Mucosa of stomach (tissue), 1 donor: Measurements from ENCODE around the gene SH3GL1.

Experiments
- H3K27me3 ChIP-seq: one replicate; pipeline ENCODE4 v1.7.0; 2013; ENCODE audit warnings: mild to moderate bottlenecking, low read length; ENCODE audit not compliant: control insufficient read depth, insufficient read depth
- H3K36me3 ChIP-seq: one replicate; pipeline ENCODE4 v1.7.0; 2013; ENCODE audit warnings: low read length; ENCODE audit not compliant: control insufficient read depth, insufficient read depth
- H3K4me1 ChIP-seq: one replicate; pipeline ENCODE4 v1.7.0; 2013; ENCODE audit warnings: mild to moderate bottlenecking, low read length; ENCODE audit not compliant: control insufficient read depth, insufficient read depth
- H3K4me3 ChIP-seq: one replicate; pipeline ENCODE4 v1.7.0; 2013; ENCODE audit warnings: low read length
- H3K9ac ChIP-seq: one replicate; pipeline ENCODE4 v1.7.0; 2013; ENCODE audit warnings: mild to moderate bottlenecking, low read length, moderate library complexity
- H3K9me3 ChIP-seq: one replicate; pipeline ENCODE4 v1.7.0; 2013; ENCODE audit warnings: mild to moderate bottlenecking, low read length, moderate library complexity; ENCODE audit not compliant: control insufficient read depth
- donor health status: Pancreatic carcinoma.

SH3GL1 gene

GRCh38 chr19:4361152-4362046, 38.9 kb downstream of the SH3GL1 start:
- peaks cover 20% of the 10 kb centered on the region for H3K36me3 ChIP-seq

GRCh38 chr19:4360641-4361151, 39.7 kb downstream of the SH3GL1 start:
- Histone ChIP-seq H3K4me1 (no peaks in the 10 kb centered on the region), H3K27me3 (no peaks in the 10 kb centered on the region), H3K9me3 (no peaks in the 10 kb centered on the region), H3K9ac (no peak overlapping the region), H3K4me3 (no peak overlapping the region), H3K36me3 (peaks cover 20% of the 10 kb centered on the region)

More at GRCh38 chr19:4361152-4362046, 38.9 kb downstream of the SH3GL1 start:
- no peaks in the 10 kb centered on the region for H3K27me3 ChIP-seq
- no peaks in the 10 kb centered on the region for H3K4me1 ChIP-seq
- H3K9ac ChIP-seq: no peak overlapping the region
- H3K4me3 ChIP-seq: no peak overlapping the region
- no peaks in the 10 kb centered on the region for H3K9me3 ChIP-seq

- Histone ChIP-seq H3K4me1 (no peaks in the 10 kb centered on the region), H3K9me3 (no peaks in the 10 kb centered on the region), H3K27me3 (no peaks in the 10 kb centered on the region), H3K36me3 (peaks cover 20% of the 10 kb centered on the region), H3K4me3 (no peak overlapping the region), H3K9ac (no peak overlapping the region)
Measured at GRCh38 chr19:4360081-4360569, 40.2 kb downstream of the SH3GL1 start.

- no peaks in the 10 kb centered on the region for H3K4me1 ChIP-seq
- H3K36me3 ChIP-seq: peaks cover 20% of the 10 kb centered on the region
- H3K4me3 ChIP-seq: no peak overlapping the region
- H3K27me3 ChIP-seq: no peaks in the 10 kb centered on the region
- no peaks in the 10 kb centered on the region for H3K9me3 ChIP-seq
- H3K9ac ChIP-seq: no peak overlapping the region
Measured at GRCh38 chr19:4359627-4360000, 40.7 kb downstream of the SH3GL1 start.

- H3K9ac ChIP-seq: no peak overlapping the region
- H3K36me3 ChIP-seq: peaks cover 17% of the 10 kb centered on the region
- H3K4me3 ChIP-seq: no peak overlapping the region
- H3K27me3 ChIP-seq: no peaks in the 10 kb centered on the region
- no peaks in the 10 kb centered on the region for H3K9me3 ChIP-seq
- no peaks in the 10 kb centered on the region for H3K4me1 ChIP-seq
Measured at GRCh38 chr19:4358709-4359626, 41.4 kb downstream of the SH3GL1 start.

- Histone ChIP-seq H3K4me3 (no peak overlapping the region), H3K4me1 (no peaks in the 10 kb centered on the region), H3K9me3 (no peaks in the 10 kb centered on the region), H3K27me3 (no peaks in the 10 kb centered on the region), H3K9ac (no peak overlapping the region), H3K36me3 (peaks cover 7% of the 10 kb centered on the region)
Measured at GRCh38 chr19:4357921-4358326, 42.4 kb downstream of the SH3GL1 start.

- no peak overlapping the region for H3K9ac ChIP-seq
- H3K36me3 ChIP-seq: no peaks in the 10 kb centered on the region
- H3K9me3 ChIP-seq: no peaks in the 10 kb centered on the region
- no peaks in the 10 kb centered on the region for H3K4me1 ChIP-seq
- H3K27me3 ChIP-seq: no peaks in the 10 kb centered on the region
- no peak overlapping the region for H3K4me3 ChIP-seq
Measured at GRCh38 chr19:4357095-4357797, 43.1 kb downstream of the SH3GL1 start.

GRCh38 chr19:4354897-4355296, 45.5 kb downstream of the SH3GL1 start:
- no peaks in the 10 kb centered on the region for H3K4me1 ChIP-seq
- no peak overlapping the region for H3K4me3 ChIP-seq
- H3K27me3 ChIP-seq: no peaks in the 10 kb centered on the region
- no peaks in the 10 kb centered on the region for H3K9me3 ChIP-seq
- H3K36me3 ChIP-seq: no peaks in the 10 kb centered on the region
- no peak overlapping the region for H3K9ac ChIP-seq

GRCh38 chr19:4354282-4354681, 46.1 kb downstream of the SH3GL1 start:
- Histone ChIP-seq H3K9me3 (no peaks in the 10 kb centered on the region), H3K4me3 (no peak overlapping the region), H3K9ac (no peak overlapping the region), H3K36me3 (no peaks in the 10 kb centered on the region), H3K4me1 (no peaks in the 10 kb centered on the region), H3K27me3 (no peaks in the 10 kb centered on the region)

- Histone ChIP-seq H3K9me3 (no peaks in the 10 kb centered on the region), H3K4me1 (no peaks in the 10 kb centered on the region), H3K27me3 (no peaks in the 10 kb centered on the region), H3K36me3 (no peaks in the 10 kb centered on the region), H3K4me3 (no peak overlapping the region), H3K9ac (no peak overlapping the region)
Measured at GRCh38 chr19:4352701-4353121, 47.6 kb downstream of the SH3GL1 start.

- no peaks in the 10 kb centered on the region for H3K36me3 ChIP-seq
- no peak overlapping the region for H3K4me3 ChIP-seq
Measured at GRCh38 chr19:4350726-4351125, 49.6 kb downstream of the SH3GL1 start.

More at GRCh38 chr19:4350726-4351125, 49.6 kb downstream of the SH3GL1 start:
- Histone ChIP-seq H3K4me1 (no peaks in the 10 kb centered on the region), H3K27me3 (no peaks in the 10 kb centered on the region), H3K9ac (no peak overlapping the region), H3K9me3 (no peaks in the 10 kb centered on the region)
